PFSK-1 (cell line): ENCODE results near the gene SAMD4A.

Experiments used
- POLR2AphosphoS5 ChIP-seq: IDR thresholded peaks from 2 replicates; pipeline ENCODE4 v1.6.1; 2012; ENCODE audit warnings: low read depth, mild to moderate bottlenecking, control low read depth, low read length, moderate library complexity
- REST ChIP-seq, 2 experiments: IDR thresholded peaks; 2 replicates each; pipeline versions ENCODE4 v1.6.1 to v1.8.0; 2011 to 2012; ENCODE audit warnings: low read depth in 2 of 2, low read length in 2 of 2, control low read depth in 1 of 2, inconsistent platforms in 1 of 2, mild to moderate bottlenecking in 1 of 2, moderate library complexity in 1 of 2; ENCODE audit not compliant: insufficient read depth in 1 of 2
- SIN3A ChIP-seq: IDR thresholded peaks from 2 replicates; pipeline ENCODE4 v1.6.1; 2012; ENCODE audit warnings: mild to moderate bottlenecking, low read length, moderate library complexity, borderline replicate concordance; ENCODE audit not compliant: insufficient read depth

- TF ChIP-seq POLR2AphosphoS5: no peak
- no peak for TF ChIP-seq SIN3A
- no peak for TF ChIP-seq REST (IDR thresholded peaks at IDR 0.05; ENCODE audit: insufficient read depth in 1 of 2, low read depth in 2 of 2, low read length in 2 of 2)
Observed at GRCh38 chr14:54743382-54743781, 176.5 kb downstream of the SAMD4A start.
